GM23248 (cell line): Measurements from ENCODE around the gene ANKRD42. TPM values are rescaled to one million over a fixed set of nuclear protein-coding genes. Genes with fewer than 3 reads are reported as not detected.

Experiments
- DNase-seq: peaks from one replicate; pipeline ENCODE4 v3.0.0-alpha.2; 2015
- H2AFZ ChIP-seq: fragments of 200-600 bp; sonication (generic); 2 replicates; pipeline ENCODE4 v1.6.1; 2016; ENCODE audit warnings: antibody characterized with exemption
- H3F3A ChIP-seq: fragments of 200-600 bp; sonication (generic); 2 replicates; pipeline ENCODE4 v1.6.1; 2016; ENCODE audit warnings: mild to moderate bottlenecking, antibody characterized with exemption, mixed run types; ENCODE audit not compliant: insufficient read depth
- H3K27ac ChIP-seq: fragments of 200-600 bp; sonication (generic); 2 replicates; pipeline ENCODE4 v1.5.1; 2016; ENCODE audit warnings: mild to moderate bottlenecking
- H3K27me3 ChIP-seq: fragments of 200-600 bp; sonication (generic); replicated peaks from 2 replicates; pipeline ENCODE4 v1.6.1; 2016; ENCODE audit warnings: mild to moderate bottlenecking; ENCODE audit not compliant: insufficient read depth
- H3K36me3 ChIP-seq: fragments of 200-600 bp; sonication (generic); 2 replicates; pipeline ENCODE4 v1.6.1; 2016; ENCODE audit warnings: low read depth, mild to moderate bottlenecking
- H3K4me1 ChIP-seq: fragments of 200-600 bp; sonication (generic); 2 replicates; pipeline ENCODE4 v1.6.1; 2016; ENCODE audit warnings: mild to moderate bottlenecking; ENCODE audit not compliant: insufficient read depth
- H3K4me2 ChIP-seq: fragments of 200-600 bp; sonication (generic); one replicate; pipeline ENCODE4 v1.6.1; 2016; ENCODE audit warnings: mild to moderate bottlenecking; ENCODE audit not compliant: unreplicated experiment
- H3K4me3 ChIP-seq: fragments of 200-600 bp; sonication (generic); 2 replicates; pipeline ENCODE4 v1.5.1; 2016; ENCODE audit warnings: mild to moderate bottlenecking
- H3K79me2 ChIP-seq: fragments of 200-600 bp; sonication (generic); 2 replicates; pipeline ENCODE4 v1.6.1; 2016; ENCODE audit warnings: mild to moderate bottlenecking; ENCODE audit not compliant: insufficient read depth
- H3K9ac ChIP-seq: fragments of 200-600 bp; sonication (generic); 2 replicates; pipeline ENCODE4 v1.6.1; 2016; ENCODE audit warnings: mild to moderate bottlenecking
- H3K9me2 ChIP-seq: fragments of 200-600 bp; sonication (generic); 2 replicates; pipeline ENCODE4 v1.6.1; 2016; ENCODE audit warnings: mixed run types, mild to moderate bottlenecking, moderate library complexity; ENCODE audit not compliant: insufficient read depth
- H3K9me3 ChIP-seq: fragments of 200-600 bp; sonication (generic); one replicate; pipeline ENCODE4 v1.6.1; 2017; ENCODE audit warnings: low read depth
- H4K20me1 ChIP-seq: fragments of 200-600 bp; sonication (generic); 2 replicates; pipeline ENCODE4 v1.6.0; 2016; ENCODE audit not compliant: insufficient read depth
- EZH2 ChIP-seq: fragments of 200-600 bp; sonication (generic); IDR thresholded peaks from 2 replicates; pipeline ENCODE4 v1.6.1; 2018; ENCODE audit warnings: antibody characterized with exemption, mild to moderate bottlenecking; ENCODE audit not compliant: insufficient read depth, poor library complexity, severe bottlenecking
- EZH2phosphoT487 ChIP-seq: fragments of 200-600 bp; sonication (generic); IDR thresholded peaks from 2 replicates; pipeline ENCODE4 v1.6.1; 2018; ENCODE audit warnings: antibody characterized with exemption, moderate library complexity, mild to moderate bottlenecking, low read depth; ENCODE audit not compliant: insufficient read depth
- WGBS, 2 experiments: methylation state at CpG; one replicate each; pipeline ENCODE4 v1.1.6; 2015 to 2017; ENCODE audit warnings: low lambda C conversion rate in 2 of 2, low coverage in 1 of 2; ENCODE audit errors: missing lambda C conversion rate in 2 of 2; 5-methylcytosine and 5-hydroxymethylcytosine counted together
- in situ Hi-C: fragments of 300-500 bp; cut with MboI; formaldehyde crosslinking; loops from 2 replicates; pipeline ENCODE4 v1.15.0; 2020
- polyA plus RNA-seq: library from polyadenylated mRNA; unstranded; fragments of >200 nt; fragmentation: Nextera tagmentation; extraction: Ambion mirVana; gene quantifications from 2 replicates; pipeline ENCODE4 v1.2.1, GENCODE V29; 2016
- total RNA-seq: library from RNA; depleted of rRNA; stranded (reverse); fragments of >200 nt; shearing (Covaris generic); gene quantifications from 2 replicates; pipeline ENCODE4 v1.2.3, GENCODE V29; 2014

Gene ANKRD42
- total and polyA plus RNA-seq, 2 experiments from 2014 or later = 17.6 to 17.8 TPM

GRCh38 chr11:83282084-83282716, 88.7 kb downstream of the ANKRD42 start:
- no peak overlapping the region for H2AFZ ChIP-seq
- peaks cover 25% of the 10 kb centered on the region for H3K36me3 ChIP-seq
- no peaks in the 10 kb centered on the region for H3K27me3 ChIP-seq
- H3K4me1 ChIP-seq = peaks cover 41% of the 10 kb centered on the region
- peak overlapping the region; percentile 9; the same call in 1 of the 2 replicates for H3K27ac ChIP-seq
- H3K4me2 ChIP-seq = peak overlapping the region; percentile 41
- H3K4me3 ChIP-seq = peak overlapping the region; percentile 16; the same call in 1 of the 2 replicates
- H3K79me2 ChIP-seq = peaks cover 63% of the 10 kb centered on the region
- H3K9ac ChIP-seq = no peak overlapping the region; the same call in 1 of the 2 replicates
- peak; percentile 39 for DNase-seq
- H3F3A ChIP-seq = peaks cover 21% of the 10 kb centered on the region
- no peaks in the 10 kb centered on the region for H3K9me2 ChIP-seq
- no peaks in the 10 kb centered on the region for H4K20me1 ChIP-seq
- in situ Hi-C loops = loop anchor here (10.0 kb wide), 1 partner anchor 443 kb away; no protein-coding TSS in a partner anchor
- WGBS, 2 experiments = 68 to 73% methylated on average over 4 of the region's 4 CpGs
- no peaks in the 10 kb centered on the region for H3K9me3 ChIP-seq
- TF ChIP-seq EZH2 = no peak
- TF ChIP-seq EZH2phosphoT487 = no peak

GRCh38 chr11:83284501-83285150, 91.1 kb downstream of the ANKRD42 start:
- H3K79me2 ChIP-seq = peaks cover 59% of the 10 kb centered on the region
- in situ Hi-C loops = loop anchor here (10.0 kb wide), 1 partner anchor 440 kb away; no protein-coding TSS in a partner anchor
- peak overlapping the region; percentile 88 for H3K9ac ChIP-seq
- peaks cover 5% of the 10 kb centered on the region; the same call in 1 of the 2 replicates for H3K36me3 ChIP-seq
- 0 to 3% methylated on average over 3 of the region's 3 CpGs for WGBS, 2 experiments
- peak; percentile 17 for DNase-seq
- no peaks in the 10 kb centered on the region for H3K9me2 ChIP-seq
- peak overlapping the region; percentile 97 for H2AFZ ChIP-seq
- peaks cover 7% of the 10 kb centered on the region; the same call in 1 of the 2 replicates for H3F3A ChIP-seq
- no peaks in the 10 kb centered on the region for H3K27me3 ChIP-seq
- H3K4me2 ChIP-seq = peak overlapping the region; percentile 91
- H4K20me1 ChIP-seq = no peaks in the 10 kb centered on the region
- TF ChIP-seq EZH2 (no peak), EZH2phosphoT487 (no peak)
- H3K4me3 ChIP-seq = peak overlapping the region; percentile 83
- peak overlapping the region; percentile 91 for H3K27ac ChIP-seq
- H3K4me1 ChIP-seq = peaks cover 27% of the 10 kb centered on the region
- H3K9me3 ChIP-seq = no peaks in the 10 kb centered on the region

- Histone ChIP-seq H3K9me2 (no peaks in the 10 kb centered on the region), H2AFZ (peak overlapping the region; percentile 97), H3K4me2 (peak overlapping the region; percentile 91), H3K9ac (peak overlapping the region; percentile 88), H4K20me1 (no peaks in the 10 kb centered on the region), H3K27ac (peak overlapping the region; percentile 91), H3K36me3 (no peaks in the 10 kb centered on the region), H3K79me2 (peaks cover 53% of the 10 kb centered on the region), H3K27me3 (no peaks in the 10 kb centered on the region), H3F3A (peaks cover 7% of the 10 kb centered on the region; the same call in 1 of the 2 replicates), H3K4me1 (peaks cover 27% of the 10 kb centered on the region), H3K4me3 (peak overlapping the region; percentile 83), H3K9me3 (no peaks in the 10 kb centered on the region)
- WGBS, 2 experiments = 0 to 1% methylated on average over 22 of the region's 22 CpGs
- TF ChIP-seq EZH2 (no peak), EZH2phosphoT487 (no peak)
- DNase-seq = no peak
- in situ Hi-C loops = loop anchor here (10.0 kb wide), 1 partner anchor 440 kb away; no protein-coding TSS in a partner anchor
Observed at GRCh38 chr11:83285151-83285770, 91.7 kb downstream of the ANKRD42 start.

DNA sequence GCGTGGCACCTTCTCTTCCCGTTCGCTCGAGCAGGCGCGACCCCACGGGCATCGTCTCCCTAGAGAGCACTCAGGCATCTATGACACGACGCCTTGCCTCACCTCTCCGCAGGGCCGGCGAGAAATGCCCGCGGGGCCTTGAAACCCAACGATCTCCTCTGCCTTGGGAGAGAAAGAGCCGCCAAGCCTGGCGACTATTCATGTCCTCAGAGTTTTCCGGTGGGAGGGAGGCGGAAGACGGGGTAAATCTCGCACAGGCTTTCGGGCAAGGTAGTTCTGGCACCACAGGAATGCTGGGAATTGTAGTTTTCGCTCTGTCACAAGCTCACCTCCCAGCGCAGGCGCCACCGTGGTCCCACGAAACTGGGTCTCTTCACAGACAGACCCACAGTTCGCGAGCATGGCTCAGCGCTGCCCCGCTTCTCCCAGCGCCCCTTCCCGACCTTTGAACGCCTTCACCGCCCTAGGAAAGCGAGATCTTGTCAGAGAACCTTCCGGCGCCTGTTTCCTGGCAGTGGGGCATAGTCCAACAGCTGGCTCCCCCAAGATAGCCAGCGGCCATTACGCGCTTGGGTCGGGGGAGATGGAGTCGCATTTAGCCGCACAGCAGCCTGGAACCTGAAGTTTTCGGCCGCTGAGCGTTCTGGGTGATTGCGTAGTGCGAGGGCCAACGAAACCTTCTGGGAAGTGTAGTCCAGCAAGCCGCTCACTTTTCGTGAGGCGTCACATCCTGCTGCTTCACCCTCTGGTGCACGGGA, 92.4 kb downstream of the ANKRD42 start, which contains the start of gene CCDC90B:
Gene CCDC90B (minus strand): TSS at position 597 of the 758 bp plus-strand sequence. CDS start 395 bp downstream, at position 202.
- Histone ChIP-seq H3K9me3 (no peaks in the 10 kb centered on the region), H3F3A (peaks cover 7% of the 10 kb centered on the region; the same call in 1 of the 2 replicates), H2AFZ (peak within 1 kb of the TSS; percentile 97), H3K79me2 (peaks cover 46% of the 10 kb centered on the region), H3K4me2 (peak within 1 kb of the TSS; percentile 91), H3K27me3 (no peaks in the 10 kb centered on the region), H3K27ac (peak within 1 kb of the TSS; percentile 91), H3K9ac (peak within 1 kb of the TSS; percentile 88), H4K20me1 (no peaks in the 10 kb centered on the region), H3K9me2 (no peaks in the 10 kb centered on the region), H3K4me1 (peaks cover 27% of the 10 kb centered on the region), H3K4me3 (peak within 1 kb of the TSS; percentile 83), H3K36me3 (no peaks in the 10 kb centered on the region)
- WGBS, 2 experiments = 0 to 1% methylated on average over 53 to 55 of the region's 55 CpGs
- in situ Hi-C loops = loop anchor here (10.0 kb wide), 1 partner anchor 439 kb away; no protein-coding TSS in a partner anchor
- TF ChIP-seq EZH2 = no peak
- no peak for TF ChIP-seq EZH2phosphoT487
- peak; percentile 99 for DNase-seq
